Coronary artery (tissue), 2 donors: ENCODE measurements around the gene TBC1D5.

ENCODE experiments used
- DNase-seq: peaks from one replicate; pipeline ENCODE4 v3.0.0-alpha.2; 2017; ENCODE audit warnings: low spot score
- H3K27ac ChIP-seq, 2 donors: fragments of 200-600 bp; sonication (generic); one replicate each; pipeline ENCODE4 v1.5.1; 2016 to 2019
- H3K4me3 ChIP-seq: fragments of 200-600 bp; sonication (generic); 2 replicates; pipeline ENCODE4 v1.5.1; 2016; ENCODE audit warnings: mild to moderate bottlenecking, moderate library complexity
- CTCF ChIP-seq: fragments of 200-600 bp; sonication (generic); IDR thresholded peaks from one replicate; pipeline ENCODE4 v1.5.1; 2019; ENCODE audit warnings: antibody characterized with exemption

The TBC1D5 gene

DNA sequence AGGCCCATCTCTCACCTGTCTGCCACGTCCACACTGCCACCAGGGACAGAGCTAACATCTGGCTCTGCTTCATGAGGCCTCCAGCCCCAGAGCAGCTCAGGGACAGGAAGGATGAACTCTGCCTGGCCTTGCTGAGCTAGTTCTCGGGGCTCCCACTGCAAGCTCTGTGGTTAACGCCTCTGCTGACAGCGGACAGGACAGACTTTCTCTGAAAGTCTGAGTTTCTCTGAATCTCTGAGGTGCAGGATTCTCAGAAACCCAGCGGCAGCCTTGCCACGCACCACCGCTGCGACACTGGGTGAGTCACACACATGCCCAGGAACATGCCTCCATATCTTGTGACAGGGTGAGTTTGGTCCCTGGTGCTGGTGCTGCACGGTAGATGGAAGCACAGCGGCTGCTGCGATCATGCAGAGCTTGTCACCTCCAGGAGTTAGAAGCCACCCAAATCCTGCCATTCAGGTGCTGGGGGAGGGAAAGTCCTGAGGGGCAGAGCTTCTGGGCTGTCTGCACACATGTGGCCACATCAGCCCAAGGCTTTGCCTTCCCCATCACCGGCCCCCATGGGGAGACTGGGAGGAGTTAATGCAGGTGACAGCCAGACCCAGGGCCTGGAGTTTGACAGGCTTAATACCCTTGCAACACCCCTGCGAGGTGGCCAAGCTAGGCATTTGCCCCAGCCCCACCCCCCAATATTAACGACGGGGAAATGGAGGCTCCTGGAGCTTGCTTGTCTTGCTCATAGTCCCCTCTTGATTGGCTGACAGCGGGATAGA, 590.6 kb downstream of the TBC1D5 start:
- Histone ChIP-seq H3K27ac (no peak overlapping the region), H3K4me3 (no peak overlapping the region)
- DNase-seq, result no peak
- no peak for TF ChIP-seq CTCF

DNA sequence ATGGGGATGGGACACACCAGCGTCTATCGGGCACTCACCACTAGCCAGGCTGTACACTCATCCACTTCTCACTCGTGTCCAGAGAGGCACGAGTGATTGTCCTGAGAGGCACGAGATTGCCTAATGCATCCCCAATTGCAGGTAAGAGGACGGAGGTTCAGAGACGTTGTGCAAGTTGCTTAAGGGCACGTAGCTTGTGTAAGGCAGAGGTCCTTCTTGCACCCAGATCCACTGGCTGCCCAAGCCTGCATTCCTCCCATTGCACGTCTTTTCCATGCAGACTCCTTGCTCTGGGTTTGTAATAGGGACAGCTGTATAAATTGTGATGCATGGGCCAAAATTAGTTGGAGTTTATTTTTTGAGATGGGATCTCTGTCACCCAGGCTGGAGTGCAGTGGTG, 593.4 kb downstream of the TBC1D5 start:
- no peak for TF ChIP-seq CTCF
- no peak for DNase-seq
- Histone ChIP-seq H3K27ac (no peak overlapping the region), H3K4me3 (no peak overlapping the region)

GRCh38 chr3:17144665-17144993, 597.8 kb downstream of the TBC1D5 start:
- Histone ChIP-seq H3K4me3 (no peak overlapping the region), H3K27ac (no peak overlapping the region)
- TF ChIP-seq CTCF, result no peak
- DNase-seq, result no peak

- DNase-seq, result no peak
- no peak for TF ChIP-seq CTCF
Measured at GRCh38 chr3:17143893-17144664, 598.4 kb downstream of the TBC1D5 start.

DNA sequence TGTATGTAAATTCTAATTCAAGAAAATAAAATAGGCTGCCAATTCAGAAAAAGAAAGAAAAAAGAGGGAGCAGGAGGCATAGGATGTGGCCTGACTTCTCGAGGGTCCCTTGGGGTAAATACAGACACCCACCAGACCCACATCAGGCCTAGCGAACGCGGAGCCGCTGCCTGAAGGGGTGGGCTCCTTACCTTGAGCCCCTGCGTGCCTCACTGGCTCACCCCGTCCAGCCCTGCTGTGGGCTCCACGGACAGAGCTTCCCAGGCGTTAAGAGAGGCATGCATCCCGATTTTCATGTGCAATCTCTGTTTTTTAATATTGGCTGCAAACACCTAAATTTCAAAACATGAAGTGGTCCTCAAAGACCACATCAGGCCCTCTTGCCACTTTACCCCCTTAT, 599.9 kb downstream of the TBC1D5 start:
- TF ChIP-seq CTCF, result no peak
- H3K4me3 ChIP-seq, result no peak overlapping the region
- H3K27ac ChIP-seq, result no peak overlapping the region
- no peak for DNase-seq

More at GRCh38 chr3:17143893-17144664, 598.4 kb downstream of the TBC1D5 start:
- no peak overlapping the region for H3K4me3 ChIP-seq
- H3K27ac ChIP-seq, result no peak overlapping the region

DNA sequence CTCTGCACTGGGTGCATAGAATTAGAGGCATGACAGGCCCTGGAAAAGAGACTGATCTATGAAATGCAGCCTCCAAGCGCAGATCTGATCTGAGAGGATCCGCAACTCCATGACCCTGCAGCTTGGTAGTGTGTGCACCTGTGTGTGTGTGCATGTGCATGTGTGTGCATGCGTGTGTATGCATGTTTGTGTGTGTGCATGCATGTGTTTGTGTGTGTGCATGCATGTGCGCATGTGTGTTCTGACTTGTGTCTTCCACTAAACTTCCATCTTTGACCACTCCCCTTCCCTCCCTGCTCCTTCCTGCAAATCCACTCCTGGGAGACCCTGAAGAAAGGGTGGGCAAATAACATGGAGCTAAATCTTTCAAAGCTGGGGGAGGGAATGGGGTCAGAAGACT, 600.7 kb downstream of the TBC1D5 start:
- no peak overlapping the region for H3K27ac ChIP-seq
- DNase-seq, result no peak
- no peak for TF ChIP-seq CTCF
- no peak overlapping the region for H3K4me3 ChIP-seq
